ENCODE results near the gene NTRK1.

- no peak for TF ChIP-seq CHD2 (IDR thresholded peaks at IDR 0.05; ENCODE audit: low read length, partially characterized antibody)
- TF ChIP-seq SMC3 (IDR thresholded peaks at IDR 0.05; ENCODE audit: low read depth, low read length) = no peak
- TF ChIP-seq PBX3 (IDR thresholded peaks at IDR 0.05) = no peak
- TF ChIP-seq CTCF (IDR thresholded peaks at IDR 0.05) = no peak
- TF ChIP-seq REST (IDR thresholded peaks at IDR 0.05; ENCODE audit: low read depth, low read length) = no peak
- TF ChIP-seq ELF1 (IDR thresholded peaks at IDR 0.05) = no peak
- TF ChIP-seq EP300 (IDR thresholded peaks at IDR 0.05; ENCODE audit: borderline replicate concordance in 1 of 2, low read depth in 1 of 2, low read length in 1 of 2) = no peak
- no peak for TF ChIP-seq JUND (IDR thresholded peaks at IDR 0.05)
- no peak for TF ChIP-seq NFIC (IDR thresholded peaks at IDR 0.05; ENCODE audit: borderline replicate concordance)
- no peak for TF ChIP-seq NRF1 (IDR thresholded peaks at IDR 0.05; ENCODE audit: low read depth, low read length)
- TF ChIP-seq POLR2AphosphoS5 (IDR thresholded peaks at IDR 0.05; ENCODE audit: low read depth, low read length) = no peak
- TF ChIP-seq MAX (IDR thresholded peaks at IDR 0.05; ENCODE audit: low read depth) = no peak
- no peak for TF ChIP-seq IRF3 (IDR thresholded peaks at IDR 0.05; ENCODE audit: low read depth, low read length)
Measured at GRCh38 chr1:156929596-156930238, 69.1 kb downstream of the NTRK1 start.
